Fibroblast of the aortic adventitia (primary cell): Measurements from ENCODE around the gene TTBK2. TPM values are rescaled to one million over a fixed set of nuclear protein-coding genes. Genes with fewer than 3 reads are reported as not detected.
"Not testable (repeated sequence)": the region's sequence is repeated elsewhere in the genome, so short reads cannot be mapped to it uniquely, and the experiment has no call there.

Experiments used
- DNase-seq: peaks from one replicate; pipeline ENCODE4 v3.0.0-alpha.2; 2010; ENCODE audit warnings: low read depth
- H3K4me3 ChIP-seq: 2 replicates; pipeline ENCODE4 v1.5.1; 2011; ENCODE audit warnings: low read depth, mild to moderate bottlenecking, control low read depth, low read length, moderate library complexity
- total RNA-seq: library from RNA; depleted of rRNA; stranded (reverse); fragments of >200 nt; gene quantifications from 2 replicates; pipeline ENCODE4 v1.2.3, GENCODE V29; 2012; ENCODE audit warnings: low replicate concordance
- TF ChIP-seq, protein P1 (sequence below): IDR thresholded peaks from 2 replicates; pipeline ENCODE4 v1.5.1; 2011; ENCODE audit warnings: mild to moderate bottlenecking, low read length, control low read depth, inconsistent platforms; ENCODE audit not compliant: insufficient read depth

TTBK2 gene
- total RNA-seq, 1 donor: 14.3 TPM

DNA sequence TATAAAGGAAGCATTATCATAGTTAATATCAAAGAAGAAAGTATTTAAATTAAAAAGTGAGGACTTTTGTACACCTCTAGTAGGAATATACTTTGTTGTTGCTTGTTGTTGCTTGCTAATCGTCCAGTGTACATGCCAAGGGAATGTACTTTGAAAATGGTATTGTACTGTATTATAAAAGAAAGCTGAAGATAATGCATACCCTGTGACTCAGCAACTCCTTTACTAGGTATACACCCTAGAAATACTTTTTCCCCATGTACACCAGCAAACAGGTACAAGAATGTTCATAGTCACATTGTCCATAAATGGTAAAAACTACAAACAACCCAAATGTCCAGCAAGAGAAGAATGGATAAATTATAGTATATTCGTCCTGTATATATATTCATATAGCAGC, 12.0 kb downstream of the TTBK2 start:
- no peak for DNase-seq
- TF ChIP-seq, protein P1, sequence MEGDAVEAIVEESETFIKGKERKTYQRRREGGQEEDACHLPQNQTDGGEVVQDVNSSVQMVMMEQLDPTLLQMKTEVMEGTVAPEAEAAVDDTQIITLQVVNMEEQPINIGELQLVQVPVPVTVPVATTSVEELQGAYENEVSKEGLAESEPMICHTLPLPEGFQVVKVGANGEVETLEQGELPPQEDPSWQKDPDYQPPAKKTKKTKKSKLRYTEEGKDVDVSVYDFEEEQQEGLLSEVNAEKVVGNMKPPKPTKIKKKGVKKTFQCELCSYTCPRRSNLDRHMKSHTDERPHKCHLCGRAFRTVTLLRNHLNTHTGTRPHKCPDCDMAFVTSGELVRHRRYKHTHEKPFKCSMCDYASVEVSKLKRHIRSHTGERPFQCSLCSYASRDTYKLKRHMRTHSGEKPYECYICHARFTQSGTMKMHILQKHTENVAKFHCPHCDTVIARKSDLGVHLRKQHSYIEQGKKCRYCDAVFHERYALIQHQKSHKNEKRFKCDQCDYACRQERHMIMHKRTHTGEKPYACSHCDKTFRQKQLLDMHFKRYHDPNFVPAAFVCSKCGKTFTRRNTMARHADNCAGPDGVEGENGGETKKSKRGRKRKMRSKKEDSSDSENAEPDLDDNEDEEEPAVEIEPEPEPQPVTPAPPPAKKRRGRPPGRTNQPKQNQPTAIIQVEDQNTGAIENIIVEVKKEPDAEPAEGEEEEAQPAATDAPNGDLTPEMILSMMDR: no peak
- H3K4me3 ChIP-seq: no peak overlapping the region

DNA sequence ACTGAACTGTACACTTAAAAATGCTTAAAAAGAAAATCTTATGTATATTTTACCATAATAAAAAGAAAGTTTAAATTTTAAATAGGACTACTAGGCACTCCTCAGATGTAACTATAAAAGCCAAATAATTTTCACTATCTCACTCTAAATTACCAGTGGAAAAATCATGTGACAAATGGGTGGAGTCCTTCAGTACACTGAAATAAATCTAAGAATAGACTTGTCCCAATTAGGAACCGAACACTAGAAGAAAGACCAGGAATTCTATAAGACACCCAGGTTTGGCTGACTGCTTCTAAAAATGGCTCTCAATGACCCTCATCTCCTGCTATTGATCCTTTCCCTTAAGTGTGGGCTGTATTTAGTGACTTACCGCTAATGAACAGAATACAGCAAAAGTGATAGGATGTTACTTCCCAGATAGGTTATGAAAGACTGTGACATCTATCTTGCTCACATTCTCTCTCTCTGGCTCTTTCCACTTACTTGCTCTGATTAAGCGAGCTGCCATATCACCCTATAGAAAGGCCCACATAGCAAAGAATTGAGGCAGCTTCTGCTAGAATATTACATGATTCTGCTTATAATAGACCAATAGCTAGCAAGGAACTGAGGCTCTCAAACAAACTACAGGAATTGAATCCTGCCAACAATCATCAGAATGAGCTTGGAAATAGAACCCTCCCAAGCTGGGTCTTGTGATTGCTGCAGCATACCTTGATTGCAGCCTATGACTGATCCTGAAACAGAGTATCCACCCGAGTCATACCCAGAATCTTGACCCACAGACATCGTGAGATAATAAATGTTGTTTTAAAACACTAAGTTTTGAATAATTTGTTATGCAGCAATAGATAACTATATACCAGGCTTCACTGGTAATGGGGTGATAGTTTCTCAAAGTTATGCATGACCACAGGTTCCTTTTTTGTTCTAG, 16.9 kb downstream of the TTBK2 start:
- TF ChIP-seq, protein P1: no peak
- peak; percentile 8 for DNase-seq
- H3K4me3 ChIP-seq: no peak overlapping the region

DNA sequence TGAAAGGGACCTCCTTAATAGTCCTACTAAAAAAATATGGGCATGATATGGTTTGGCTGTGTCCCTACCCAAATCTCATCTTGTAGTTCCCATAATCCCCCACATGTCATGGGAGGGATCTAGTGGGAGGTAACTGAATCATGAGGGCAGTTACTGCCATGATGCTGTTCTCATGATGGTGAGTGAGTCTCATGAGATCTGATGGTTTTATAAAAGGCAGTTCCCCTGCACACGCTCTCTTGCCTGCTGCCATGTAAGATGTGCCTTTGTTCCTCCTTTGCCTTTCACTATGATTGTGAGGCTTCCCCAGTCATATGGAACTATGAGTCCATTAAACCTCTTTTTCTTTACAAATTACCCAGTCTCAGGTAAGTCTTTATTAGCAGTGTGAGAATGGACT, 26.7 kb downstream of the TTBK2 start:
- H3K4me3 ChIP-seq, DNase-seq: not testable (repeated sequence)

DNA sequence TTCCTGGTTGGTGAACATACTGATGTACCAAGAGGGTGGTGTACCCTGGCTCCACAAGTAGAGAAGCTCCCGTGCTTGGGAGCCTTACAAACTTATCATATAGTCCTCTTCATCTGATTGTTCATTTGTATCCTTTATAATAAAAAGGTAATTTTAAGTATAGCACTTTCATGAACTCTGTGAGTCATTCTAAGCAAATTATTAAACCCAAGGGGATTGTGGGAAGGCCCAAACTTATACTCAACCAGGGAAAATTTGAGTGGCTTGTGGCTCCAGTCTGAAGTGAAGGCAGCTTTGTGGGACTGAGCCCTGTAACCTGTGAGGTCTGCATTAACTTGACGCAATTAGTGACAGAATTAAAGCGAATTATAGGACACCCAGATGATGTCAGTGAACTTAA, 29.0 kb downstream of the TTBK2 start:
- TF ChIP-seq, protein P1: no peak
- peak; percentile 43 for DNase-seq
- H3K4me3 ChIP-seq: no peak overlapping the region

DNA sequence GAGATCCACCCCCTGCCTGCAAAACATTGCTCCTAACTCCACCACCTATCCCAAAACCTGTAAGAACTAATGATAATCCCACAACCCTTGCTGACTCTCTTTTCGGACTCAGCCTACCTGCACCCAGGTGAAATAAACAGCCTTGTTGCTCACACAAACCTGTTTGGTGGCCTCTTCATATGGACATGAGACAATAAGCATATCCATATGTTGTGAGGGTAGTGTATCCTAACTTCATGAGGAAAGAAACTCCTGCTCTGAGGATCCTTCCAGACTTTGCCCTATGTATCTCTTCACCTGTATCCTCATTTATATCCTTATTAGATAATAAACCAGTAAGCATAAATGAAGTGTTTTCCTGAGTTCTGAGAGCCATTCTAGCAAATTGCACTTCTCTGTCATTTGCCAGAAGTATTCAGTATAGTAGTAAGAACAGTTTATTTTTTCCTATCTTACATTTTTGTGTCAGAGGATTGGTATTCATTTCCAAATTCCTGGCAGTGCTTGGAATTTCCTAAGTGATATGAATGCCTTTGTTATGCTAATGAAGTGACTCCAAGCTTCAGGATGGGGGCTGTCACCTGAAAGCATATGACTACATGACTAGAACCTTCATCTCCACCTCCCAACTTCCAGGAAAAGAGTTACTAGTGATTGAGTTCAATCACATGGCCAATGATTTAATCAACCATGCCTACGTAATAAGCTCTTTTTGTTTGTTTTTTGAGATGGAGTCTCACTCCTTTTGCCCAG, 30.2 kb downstream of the TTBK2 start:
- peak; percentile 94 for DNase-seq
- TF ChIP-seq, protein P1: no peak
- no peak overlapping the region for H3K4me3 ChIP-seq

DNA sequence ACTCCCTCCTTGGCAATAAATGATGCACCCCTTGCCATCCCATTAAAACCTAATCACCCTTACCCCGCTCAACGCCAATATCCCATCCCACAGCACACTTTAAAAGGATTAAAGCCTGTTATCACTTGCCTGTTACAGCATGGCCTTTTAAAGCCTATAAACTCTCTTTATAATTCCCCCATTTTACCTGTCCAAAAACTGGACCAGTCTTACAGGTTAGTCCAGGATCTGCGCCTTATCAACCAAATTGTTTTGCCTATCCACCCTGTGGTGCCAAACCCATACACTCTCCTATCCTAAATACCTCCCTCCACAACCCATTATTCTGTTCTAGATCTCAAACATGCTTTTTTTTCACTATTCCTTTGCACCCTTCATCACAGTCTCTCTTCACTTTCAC, 33.2 kb downstream of the TTBK2 start:
- DNase-seq: not testable (repeated sequence)

DNA sequence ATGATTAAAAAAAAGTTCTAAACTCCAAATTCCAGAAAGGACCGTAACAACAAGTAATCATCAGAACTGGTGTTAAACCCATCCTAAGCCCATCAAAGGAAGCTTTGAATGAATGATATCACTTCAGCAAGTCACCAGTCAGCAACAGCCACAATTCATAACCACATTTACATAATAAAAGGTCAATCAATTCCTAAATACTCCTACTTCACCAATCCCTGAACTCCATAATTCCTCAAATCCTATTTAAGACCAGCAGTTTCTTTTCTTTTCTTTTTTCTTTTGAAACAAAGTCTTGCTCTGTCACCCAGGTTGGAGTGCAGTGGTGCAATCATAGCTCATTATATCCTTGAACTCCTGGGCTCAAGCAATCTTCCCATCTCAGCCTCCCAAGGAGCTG, 40.5 kb downstream of the TTBK2 start:
- no peak for DNase-seq
- no peak overlapping the region for H3K4me3 ChIP-seq
- TF ChIP-seq, protein P1: no peak

More for the DNA sequence above, 33.2 kb downstream of the TTBK2 start:
- not testable (repeated sequence) for H3K4me3 ChIP-seq
